ENCODE measurements around the gene VSTM2B.

DNA sequence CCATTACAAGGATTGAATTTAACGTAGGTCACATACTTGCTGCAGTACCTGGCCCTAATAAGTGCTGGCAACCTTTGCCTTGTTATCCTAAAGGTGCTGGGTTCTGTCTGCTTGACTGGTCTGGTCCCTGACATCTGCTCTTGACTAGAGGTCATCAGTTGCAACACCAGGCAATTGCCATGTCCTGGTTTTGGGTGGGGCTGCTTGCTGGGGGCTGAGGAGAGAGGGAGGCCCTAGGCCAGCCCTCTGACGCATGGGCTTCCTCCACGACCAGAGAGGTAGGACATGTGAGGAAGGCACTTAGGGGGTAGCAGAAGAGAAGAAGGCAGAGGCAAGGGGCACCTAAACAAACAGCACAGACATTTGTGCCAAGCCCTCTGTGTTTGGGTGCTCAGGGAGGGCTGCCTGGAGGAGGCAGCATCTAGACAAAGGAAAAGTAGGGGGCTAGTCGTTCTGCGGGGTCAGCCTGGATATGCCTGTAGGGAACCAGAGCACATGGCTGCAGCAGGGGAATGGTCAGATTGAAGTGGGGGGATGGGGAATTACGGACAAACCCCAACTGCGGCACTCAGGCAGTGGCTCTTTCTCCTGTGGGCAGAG, 21.7 kb downstream of the VSTM2B start:
- TF ChIP-seq, protein P1, sequence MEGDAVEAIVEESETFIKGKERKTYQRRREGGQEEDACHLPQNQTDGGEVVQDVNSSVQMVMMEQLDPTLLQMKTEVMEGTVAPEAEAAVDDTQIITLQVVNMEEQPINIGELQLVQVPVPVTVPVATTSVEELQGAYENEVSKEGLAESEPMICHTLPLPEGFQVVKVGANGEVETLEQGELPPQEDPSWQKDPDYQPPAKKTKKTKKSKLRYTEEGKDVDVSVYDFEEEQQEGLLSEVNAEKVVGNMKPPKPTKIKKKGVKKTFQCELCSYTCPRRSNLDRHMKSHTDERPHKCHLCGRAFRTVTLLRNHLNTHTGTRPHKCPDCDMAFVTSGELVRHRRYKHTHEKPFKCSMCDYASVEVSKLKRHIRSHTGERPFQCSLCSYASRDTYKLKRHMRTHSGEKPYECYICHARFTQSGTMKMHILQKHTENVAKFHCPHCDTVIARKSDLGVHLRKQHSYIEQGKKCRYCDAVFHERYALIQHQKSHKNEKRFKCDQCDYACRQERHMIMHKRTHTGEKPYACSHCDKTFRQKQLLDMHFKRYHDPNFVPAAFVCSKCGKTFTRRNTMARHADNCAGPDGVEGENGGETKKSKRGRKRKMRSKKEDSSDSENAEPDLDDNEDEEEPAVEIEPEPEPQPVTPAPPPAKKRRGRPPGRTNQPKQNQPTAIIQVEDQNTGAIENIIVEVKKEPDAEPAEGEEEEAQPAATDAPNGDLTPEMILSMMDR (optimal IDR thresholded peaks at IDR 0.05 in 1 of 3, IDR thresholded peaks at IDR 0.05 in 1 of 3, conservative IDR thresholded peaks at IDR 0.05 in 1 of 3; ENCODE audit: extremely low read depth in 1 of 3, insufficient read depth in 2 of 3, low read length in 3 of 3), result no peak
- no peak for TF ChIP-seq EZH2 (IDR thresholded peaks at IDR 0.05; ENCODE audit: low read length)
